Stimulated activated CD8-positive, alpha-beta memory T cell treated with anti-CD3 and anti-CD28 coated beads, Interleukin-15, amount 100 ng/mL, for 48 hours (primary cell): ENCODE data around the gene NRP1.

Experiments used
- DNase-seq, 2 donors: peaks; one replicate each; pipeline ENCODE4 v3.0.0-alpha.2; 2020; ENCODE audit warnings: low read depth in 2 of 2

NRP1 gene

DNA sequence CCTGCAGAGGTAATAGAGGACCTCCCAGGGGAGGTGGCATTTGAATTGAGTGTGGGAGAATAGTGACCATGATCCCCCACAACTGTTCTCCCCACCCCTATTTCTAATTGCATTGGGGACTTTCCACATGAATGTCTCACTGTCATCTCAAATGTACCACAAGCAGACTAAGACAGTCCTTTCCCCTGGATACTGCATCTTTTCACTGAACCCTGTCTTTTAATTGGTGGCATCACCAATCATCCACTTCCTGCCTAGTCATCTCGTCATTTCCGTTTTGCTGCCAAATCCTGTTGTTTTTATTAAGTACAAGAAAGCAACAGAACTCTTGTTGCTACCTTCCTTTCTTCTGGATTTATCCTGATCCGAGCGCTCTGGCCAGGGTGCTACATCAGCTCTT, 120.3 kb downstream of the NRP1 start:
- DNase-seq: no peak

DNA sequence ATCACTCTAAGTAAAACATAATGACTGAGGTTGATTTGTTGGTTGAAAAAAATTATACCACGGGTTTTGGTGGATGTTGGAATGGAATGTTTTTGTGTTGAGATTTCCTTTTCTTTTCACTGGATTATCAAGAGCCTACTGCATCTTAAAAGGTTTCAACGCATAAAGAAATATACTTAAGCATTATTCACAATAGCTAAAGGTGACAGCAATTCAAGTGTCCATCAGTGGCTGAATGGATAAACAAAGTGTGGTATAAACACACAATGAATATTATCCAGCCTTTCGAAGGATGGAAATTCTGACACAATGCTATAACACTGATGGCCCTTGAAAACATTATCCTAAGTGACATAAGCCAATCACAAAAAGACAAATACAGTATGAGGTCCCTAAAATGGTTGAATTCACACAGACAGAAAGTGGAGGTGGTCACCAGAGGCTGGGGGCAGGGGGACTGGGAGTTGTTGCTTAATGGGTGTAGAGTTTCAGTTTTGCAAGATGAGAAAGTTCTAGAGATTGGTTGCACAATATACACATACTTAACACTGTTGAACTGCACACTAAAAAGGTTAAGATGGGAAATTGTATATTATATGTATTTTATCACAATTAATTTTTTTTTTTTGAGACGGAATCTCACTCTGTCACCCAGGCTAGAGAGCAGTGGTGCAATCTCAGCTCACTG, 122.3 kb downstream of the NRP1 start:
- DNase-seq: no peak

DNA sequence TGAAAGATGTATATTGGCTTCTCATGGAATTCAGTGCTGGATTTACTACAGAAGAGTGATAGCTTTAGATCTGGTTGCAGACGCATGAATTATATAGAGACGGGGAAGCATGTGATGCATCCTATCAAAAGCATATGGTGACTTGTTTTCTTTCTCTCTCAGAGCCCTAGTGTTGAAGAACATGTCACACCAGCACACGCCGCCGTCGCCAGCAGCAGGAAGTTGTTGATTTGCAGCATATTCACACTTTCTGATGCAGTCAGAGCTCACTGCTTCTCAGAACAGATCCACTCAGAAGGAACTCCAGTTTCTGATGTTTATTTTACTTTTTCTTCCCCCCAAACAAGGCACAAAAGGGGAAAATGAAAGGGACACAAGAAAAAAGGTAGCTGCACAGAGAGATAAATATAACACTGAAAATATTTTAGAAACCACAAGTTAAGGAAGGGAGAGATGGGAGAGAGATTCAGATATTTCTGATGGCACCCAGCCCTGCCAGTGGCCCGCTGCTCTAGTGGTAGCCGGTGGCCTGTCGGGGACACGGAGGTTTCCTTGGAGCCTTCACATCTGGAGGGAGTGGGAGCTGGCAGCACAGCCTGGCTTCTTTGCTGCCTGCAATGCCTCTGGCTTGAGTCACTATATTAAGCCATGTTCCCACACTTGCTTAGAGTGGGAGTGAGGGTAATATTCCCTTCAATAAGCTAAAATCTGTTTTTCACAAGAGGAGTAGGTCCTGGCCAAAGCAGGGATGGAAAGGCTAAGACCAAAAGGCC, 123.2 kb downstream of the NRP1 start:
- DNase-seq: no peak

DNA sequence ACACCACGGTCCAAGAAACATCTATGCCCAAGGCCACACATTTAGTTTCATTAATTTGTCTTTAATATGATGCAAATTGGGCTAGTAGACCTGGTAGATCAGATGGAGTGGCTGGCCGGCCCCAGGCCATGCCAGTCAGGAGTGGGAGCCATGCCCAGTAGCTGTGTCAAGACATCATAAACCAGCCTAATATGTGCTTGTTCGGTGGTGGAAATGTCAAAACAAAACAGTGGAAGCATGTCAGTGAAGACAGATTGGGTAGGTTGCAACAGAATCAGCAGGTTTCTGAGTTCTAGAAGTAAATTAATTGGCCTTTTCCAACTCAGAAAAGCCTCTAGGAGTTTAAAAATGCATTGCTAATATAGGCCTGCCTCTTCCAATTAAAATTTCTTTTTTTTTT, 124.7 kb downstream of the NRP1 start:
- DNase-seq: no peak

DNA sequence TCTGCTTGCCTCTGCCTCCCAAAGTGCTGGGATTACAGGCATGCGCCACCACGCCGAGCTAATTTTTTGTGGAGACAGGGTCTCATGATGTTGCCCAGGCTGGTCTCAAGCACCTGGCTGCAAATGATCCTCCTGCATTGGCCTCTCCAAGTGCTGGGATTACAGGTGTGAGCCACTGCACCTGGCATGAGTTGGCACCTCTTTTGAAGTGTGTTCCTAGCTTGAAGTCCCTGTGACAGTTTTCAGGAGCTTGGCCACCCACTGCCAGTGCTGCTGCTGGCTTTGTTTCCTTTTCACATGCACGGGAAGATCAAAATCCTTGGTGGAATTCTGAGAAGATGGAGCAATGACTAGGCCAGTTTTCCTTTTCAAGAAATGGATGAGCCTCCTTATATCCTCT, 126.3 kb downstream of the NRP1 start:
- DNase-seq: no peak

DNA sequence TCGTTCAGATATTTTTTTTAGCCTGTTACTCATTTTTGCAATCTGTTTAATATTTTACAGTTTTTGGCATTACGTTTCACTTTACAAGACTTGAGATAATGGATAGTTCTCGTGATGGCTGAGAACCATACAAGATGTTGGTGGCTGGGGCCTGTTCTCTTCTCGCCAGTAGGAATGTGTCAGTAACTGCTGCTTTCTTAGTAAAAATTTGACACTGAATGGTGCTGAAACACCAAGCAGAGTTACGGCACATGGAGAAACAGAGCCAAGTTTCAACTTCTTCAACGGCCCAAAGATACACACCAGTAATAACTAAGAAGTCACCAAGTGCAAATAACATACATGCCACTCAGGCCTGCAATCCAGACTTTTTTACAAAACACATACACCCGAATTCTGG, 130.4 kb downstream of the NRP1 start:
- DNase-seq: no peak

DNA sequence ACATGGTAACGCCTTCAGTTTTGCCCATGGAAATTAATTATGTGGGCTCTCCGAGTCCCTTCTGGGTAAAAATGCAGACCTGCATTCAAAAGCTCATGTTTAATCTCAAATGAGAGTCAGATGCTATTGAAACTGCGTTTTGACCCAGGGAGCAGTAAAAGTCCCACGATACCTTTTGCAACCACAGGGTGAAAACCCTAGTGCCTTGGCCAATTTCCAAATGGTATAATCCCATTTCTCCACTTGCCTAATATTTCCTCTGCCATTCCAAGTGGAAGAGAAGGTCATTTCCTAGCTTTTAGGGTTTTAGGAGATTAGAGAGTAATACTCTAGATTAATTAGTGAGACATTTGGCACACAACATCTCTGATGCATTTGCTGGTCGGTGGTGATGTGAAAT, 132.5 kb downstream of the NRP1 start:
- no peak for DNase-seq

DNA sequence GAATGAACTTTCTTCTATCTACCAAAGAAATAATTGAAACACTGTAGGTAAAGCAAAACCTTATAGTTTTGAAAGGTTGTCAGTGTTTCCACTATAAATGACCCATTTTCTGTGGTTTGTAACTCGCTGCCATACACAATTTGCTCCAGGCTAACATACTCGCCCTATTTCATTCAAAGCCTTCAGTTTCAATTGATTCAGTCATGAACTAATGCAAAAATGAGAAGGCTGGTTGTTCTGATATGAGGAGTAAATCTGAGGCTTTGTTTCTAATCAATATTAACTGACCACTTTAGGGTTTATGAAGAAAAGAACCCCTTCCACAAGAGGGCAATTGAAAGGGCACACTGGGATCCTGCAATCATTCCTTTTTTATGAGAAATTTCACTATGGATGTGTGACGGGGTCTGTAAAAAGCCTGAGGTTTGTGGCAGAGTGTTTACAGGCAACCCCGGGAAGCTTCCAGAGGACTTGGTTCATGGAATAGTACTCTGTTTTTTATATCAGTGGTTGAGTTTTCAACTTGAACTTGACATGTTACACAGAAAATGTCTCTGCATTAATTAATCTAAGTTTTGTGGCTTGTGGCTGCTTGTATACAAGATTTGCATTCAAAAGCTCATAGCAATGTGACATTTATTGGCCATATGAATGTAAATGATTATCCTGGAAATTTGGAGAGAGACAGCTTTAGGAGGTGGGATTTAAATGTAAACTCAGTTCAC, 133.2 kb downstream of the NRP1 start:
- no peak for DNase-seq

DNA sequence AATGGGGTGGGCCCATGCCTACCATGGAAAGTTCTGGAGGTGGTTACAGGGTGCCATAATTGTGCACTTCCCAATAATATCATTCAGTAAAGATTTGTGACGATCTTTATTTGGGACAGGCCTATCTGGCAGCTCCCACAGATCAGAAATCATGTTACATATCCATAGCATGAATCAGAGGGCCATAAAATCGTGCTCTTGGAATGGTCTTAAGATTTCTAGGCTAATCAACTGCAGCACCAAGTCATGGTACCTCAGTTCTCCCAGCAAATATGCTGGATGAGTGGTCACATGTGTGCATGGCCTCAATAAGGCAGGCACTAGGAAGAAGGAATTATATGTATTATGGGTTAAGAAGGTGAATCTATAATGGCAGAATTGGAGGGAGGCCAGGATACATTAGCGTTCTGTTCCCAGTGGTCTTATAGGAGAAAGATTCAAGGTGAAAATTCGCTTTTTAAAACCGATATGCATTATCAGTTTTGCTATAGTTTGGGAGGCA, 134.7 kb downstream of the NRP1 start:
- no peak for DNase-seq

DNA sequence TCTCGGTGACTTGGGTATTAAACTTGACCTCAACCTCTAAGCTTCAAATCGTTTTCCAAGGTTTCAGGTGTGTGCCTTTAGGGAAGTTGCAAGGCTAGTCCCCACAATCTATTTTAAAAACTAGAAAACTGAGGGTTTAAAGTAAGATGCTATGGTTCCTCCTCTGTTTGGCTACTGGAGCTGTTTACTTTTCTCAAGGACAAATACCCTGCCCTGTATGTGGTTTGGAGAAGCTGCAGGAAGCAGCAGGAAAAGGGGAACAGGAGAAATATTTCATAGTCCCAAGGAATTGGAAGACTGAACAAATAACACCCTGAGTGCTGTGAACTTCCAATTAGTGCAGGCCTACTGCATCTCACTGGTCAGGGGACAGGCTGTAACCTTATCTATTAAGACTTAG, 135.9 kb downstream of the NRP1 start:
- no peak for DNase-seq

DNA sequence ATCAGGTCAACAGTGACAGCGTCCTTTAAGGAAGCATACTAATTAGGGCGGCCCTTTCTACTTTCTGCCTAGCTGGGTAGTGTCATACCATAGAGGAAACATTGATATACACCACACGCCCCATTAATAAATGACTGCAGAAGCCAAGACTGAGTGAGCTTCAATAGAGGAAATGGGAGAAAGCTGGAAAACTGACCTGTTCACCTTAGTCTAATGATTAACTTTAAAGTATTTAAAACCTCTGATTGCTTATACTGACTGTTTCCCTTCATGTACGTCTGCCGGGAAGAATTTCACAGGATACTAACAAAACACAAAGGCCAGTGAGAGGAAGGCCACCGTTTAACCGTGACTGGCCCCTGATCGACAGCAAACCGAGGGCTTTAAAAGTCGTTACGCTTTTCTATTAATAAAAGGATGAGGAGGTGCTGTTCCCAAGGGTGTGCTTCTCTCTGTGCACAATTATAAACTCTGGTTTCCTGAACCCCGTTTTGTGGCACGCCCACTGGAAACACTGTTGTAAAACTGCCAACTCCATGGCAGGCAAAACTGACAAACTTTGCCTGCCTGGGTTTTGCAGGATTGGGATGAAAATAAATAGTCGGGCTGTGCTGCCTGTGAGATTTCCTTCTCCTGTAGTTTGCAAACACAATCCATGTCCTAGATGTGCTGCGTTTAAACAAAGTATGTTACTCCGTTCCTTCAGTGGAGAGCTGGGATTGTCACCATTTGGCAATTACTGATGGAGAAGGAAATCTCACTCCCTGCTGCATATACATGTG, 137.6 kb downstream of the NRP1 start:
- DNase-seq: no peak

DNA sequence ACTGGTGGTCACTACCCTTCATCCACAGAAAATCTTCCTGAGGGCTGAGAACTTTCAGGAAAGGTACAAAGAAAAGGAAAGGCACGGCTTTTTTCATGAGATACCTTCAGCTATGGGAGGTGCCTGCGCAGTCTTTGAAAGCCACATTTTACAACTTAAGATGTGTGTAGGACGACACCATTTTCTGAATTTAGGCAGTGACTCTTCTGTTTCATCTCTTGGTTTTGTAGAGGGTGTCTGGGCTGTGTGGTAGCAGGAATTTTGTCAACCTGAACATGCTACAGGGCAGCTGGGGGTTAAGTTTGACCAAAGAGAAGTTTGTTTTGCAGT, 138.1 kb downstream of the NRP1 start:
- no peak for DNase-seq

DNA sequence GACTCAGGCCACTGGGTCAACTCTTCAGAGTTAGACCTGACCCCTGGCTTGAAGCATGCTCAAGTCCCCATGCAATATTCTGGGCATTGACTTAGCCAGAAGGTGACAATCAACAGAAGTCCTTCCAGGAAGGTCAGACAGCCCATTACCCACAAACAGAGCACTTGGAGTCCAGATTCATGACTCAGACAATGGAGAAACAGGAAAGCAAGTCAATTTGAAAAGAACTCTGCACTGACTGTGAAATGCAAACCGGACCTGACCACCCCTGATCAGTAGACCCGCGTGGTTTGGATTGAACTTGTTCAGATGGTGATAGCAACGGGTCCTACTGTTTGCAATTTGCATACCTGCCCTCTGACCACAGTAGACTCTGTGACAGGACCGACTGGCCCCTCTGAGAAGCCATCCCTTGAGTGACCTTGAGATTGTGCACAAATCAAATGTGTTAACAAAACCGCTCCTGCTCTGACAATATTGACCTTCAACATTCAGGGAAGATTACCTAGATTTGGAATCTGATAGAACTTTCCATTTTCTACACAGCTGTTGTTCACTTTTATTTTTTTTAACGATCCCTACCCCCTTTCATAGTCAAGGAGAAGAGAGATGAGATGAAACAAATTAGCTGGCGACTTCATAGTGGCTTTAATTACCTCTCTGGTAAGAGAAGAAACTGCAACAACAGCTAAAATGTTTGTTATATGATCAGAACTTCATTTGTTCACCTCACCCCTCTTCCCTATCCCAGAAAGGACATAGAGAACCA, 138.7 kb downstream of the NRP1 start:
- DNase-seq: no peak

DNA sequence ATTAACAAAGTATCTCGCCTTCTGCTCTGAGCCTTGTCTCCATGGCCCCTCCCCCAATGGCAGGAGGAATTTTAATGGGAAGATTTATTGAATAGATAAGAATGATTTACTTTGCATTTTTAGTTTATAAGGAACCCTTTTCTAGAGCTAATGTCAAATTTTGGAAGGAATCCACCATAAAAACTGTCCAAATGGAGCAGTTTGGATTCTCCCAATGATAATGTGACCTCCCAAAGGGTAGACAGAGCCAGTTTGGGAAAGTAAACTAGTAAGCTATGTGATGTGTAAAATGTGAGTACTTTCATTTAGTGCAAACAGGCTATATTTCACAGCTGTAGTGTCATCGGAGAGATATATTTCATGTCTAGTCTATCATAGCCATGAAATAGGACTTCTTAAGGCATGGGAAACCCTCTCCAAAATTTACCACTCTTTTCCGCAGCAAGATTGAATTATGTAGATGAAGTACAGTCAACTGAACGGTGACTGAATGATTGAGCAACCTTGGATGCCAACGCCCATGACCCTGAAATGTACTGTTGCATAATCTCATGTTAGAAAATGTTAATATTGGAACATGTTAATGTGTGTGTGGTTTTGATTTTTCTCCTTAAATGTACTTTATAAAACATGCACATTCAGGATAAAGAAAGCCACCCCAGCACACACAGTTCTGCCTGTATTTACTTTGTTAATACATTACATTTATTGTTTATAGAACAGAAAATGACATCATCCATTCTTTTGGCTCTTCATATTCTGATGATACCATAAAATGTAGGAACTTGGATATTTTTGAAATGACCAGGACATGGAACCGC, 140.6 kb downstream of the NRP1 start:
- DNase-seq: no peak

DNA sequence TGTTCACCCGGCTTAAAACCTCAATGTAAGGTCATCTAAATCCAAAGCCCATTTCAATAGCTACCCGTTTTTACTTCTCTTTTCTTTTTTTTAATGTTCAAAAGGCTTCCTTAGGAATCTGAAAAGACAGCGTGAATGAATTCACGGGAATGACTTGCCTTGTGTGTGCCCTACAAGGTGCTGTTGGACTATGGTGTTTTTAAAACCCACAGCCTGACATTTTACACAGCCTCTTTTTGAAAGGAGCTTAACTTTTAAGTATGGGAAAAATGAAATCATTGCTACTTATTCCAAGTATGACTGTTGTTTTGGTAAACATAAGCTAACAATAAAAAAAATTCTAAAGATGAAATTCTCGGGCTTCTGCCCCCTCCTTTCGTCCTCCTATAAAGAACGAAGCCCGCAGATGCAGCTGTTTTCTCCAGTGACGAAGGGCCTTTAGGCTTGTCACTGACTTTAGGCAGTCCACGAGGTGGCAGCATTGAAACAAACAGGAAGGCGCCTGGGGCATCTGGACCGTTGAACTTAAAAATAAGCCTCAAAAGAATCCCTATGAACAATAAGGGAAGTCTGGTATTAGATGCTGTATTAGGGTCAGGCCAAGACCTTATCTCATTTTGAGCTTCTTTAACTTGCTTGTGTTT, 141.3 kb downstream of the NRP1 start:
- peak; percentile 44 to 53 for DNase-seq

DNA sequence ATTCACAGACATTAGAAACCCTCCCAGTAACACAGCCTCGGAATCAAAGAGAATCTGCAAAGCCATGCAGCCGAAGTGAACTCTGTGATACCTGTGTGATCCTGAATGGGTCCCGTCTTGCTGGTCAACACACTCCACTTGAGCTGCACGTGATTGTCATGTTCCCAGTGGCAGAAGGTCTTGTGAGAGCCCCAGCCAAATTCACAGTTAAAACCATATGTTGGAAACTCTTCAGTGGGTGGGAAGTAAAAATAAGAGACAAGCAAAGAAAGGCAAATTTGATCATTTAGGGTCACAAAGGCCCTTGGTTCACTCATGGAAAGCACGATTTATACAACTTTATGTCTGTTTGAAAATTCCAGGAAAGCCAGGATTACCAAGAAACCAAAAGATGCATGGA, 142.3 kb downstream of the NRP1 start:
- no peak for DNase-seq

DNA sequence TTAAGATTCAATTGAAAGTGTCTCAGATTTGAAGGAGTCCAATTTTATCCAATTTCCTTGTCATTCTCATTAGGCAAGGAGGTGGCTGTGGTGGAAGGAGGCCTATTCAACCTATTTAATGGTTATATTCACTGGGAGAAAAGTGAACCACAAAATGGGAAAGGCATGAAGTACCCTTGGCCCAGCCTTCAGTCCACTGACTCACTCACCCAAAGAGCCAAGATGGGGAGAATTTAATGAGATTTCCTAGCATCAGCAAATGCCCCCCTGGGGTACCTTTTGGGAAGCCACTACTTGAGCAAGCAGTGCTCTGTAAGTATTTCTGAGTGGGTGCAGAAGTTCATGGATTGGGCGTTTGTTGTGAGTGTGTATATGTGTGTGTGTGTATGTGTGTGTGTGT, 144.1 kb downstream of the NRP1 start:
- no peak for DNase-seq

DNA sequence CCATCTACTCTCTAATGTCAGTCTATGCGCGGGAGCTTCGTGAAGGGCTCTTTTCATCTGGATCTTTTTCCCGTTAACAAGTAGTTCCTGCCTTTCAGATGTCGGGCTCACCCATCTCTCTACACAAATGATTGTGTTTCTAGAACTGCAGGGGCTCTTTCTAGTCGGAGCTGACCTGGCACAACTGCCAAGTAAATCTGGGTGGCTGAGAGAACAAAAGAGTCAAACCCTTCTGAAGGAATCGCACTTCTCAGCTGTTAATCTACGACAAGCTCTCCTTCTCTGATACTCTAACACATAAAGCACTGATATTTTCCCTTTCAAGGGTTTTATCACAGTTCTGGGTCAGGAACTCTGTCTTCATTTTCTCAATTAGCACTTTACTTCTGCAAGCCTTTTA, 144.7 kb downstream of the NRP1 start:
- no peak for DNase-seq

DNA sequence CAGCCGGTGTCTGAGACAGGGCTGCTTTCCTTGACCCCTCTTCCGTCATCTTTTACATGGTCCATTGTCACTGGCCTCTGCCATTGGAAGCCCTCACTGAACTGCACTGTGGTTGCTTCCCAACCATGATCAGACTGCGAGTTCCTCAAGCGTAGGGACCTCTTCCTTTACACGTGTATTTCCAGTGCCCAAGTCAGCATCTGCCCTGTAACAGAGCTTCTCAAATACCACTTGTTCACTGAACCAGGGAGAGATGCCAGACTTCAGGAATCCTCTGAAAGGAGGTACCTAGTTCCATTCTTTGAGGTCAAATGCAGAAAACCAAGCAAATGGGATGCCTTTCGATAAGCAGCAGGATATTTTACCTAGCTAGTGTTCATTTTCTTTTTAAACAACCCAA, 145.1 kb downstream of the NRP1 start:
- DNase-seq: no peak

DNA sequence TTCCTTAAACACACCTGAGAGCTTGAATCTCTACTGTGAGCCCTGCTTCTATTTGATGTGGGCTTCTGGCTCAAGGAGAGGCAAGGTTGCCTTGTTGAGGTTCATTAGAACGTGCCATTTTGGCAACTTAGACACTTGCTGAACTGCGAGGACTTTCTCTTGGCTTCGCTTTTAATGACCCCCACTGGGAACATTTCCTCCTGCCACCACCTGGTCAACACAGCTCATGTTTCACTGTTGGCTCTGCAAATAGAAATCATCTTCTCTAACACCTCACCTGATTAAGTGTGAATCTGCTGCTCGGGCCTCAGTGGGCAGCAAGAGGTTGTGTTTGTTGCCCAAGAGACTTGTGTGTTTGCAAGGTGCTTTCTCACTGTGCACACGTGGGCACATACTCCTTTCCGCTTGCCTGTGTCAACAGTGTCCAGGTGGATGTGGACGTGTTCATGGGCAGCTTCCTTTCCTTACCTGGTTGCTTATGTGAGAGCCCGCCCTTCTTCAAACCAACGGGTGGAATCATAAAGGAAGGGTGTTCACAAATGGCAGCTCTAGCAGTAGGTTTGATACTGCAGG, 147.0 kb downstream of the NRP1 start:
- DNase-seq: no peak
